Mononuclear cell (primary cell): ENCODE results near the gene SMIM31. TPM values are rescaled to one million over a fixed set of nuclear protein-coding genes. Genes with fewer than 3 reads are reported as not detected.

ENCODE experiments used
- H3K27me3 ChIP-seq: 2 replicates; pipeline ENCODE4 v1.6.0; 2011; ENCODE audit warnings: low read length, control low read depth; ENCODE audit not compliant: insufficient read depth
- H3K4me1 ChIP-seq: 2 replicates; pipeline ENCODE4 v1.5.1; 2011; ENCODE audit warnings: mild to moderate bottlenecking, low read length, control low read depth; ENCODE audit not compliant: insufficient read depth
- H3K4me3 ChIP-seq: 2 replicates; pipeline ENCODE4 v1.5.1; 2011; ENCODE audit warnings: mild to moderate bottlenecking, low read length, moderate library complexity
- H3K9me3 ChIP-seq: 2 replicates; pipeline ENCODE4 v1.5.1; 2011; ENCODE audit warnings: low read depth, mild to moderate bottlenecking, control low read depth, low read length
- total RNA-seq: library from RNA; depleted of rRNA; stranded (reverse); fragments of >200 nt; gene quantifications from one replicate; pipeline ENCODE4 v1.2.3, GENCODE V29; 2012

Gene SMIM31
- not detected for total RNA-seq

- Histone ChIP-seq H3K4me1 (no peaks in the 10 kb centered on the region), H3K9me3 (no peaks in the 10 kb centered on the region), H3K4me3 (no peak within 1 kb of the TSS), H3K27me3 (no peaks in the 10 kb centered on the region)
Observed at GRCh38 chr4:164753873-164754488, at the start of gene SMIM31. Gene SMIM31 (plus strand): TSS chr4:164754131. CDS start chr4:164770444, 16,313 bp downstream.

- H3K9me3 ChIP-seq: no peaks in the 10 kb centered on the region
- no peak overlapping the region for H3K4me3 ChIP-seq
- no peaks in the 10 kb centered on the region for H3K27me3 ChIP-seq
Observed at GRCh38 chr4:164706675-164707074, 47.3 kb upstream of the SMIM31 start.

GRCh38 chr4:164716901-164717300, 37.0 kb upstream of the SMIM31 start:
- Histone ChIP-seq H3K9me3 (no peaks in the 10 kb centered on the region), H3K27me3 (no peaks in the 10 kb centered on the region), H3K4me1 (no peaks in the 10 kb centered on the region)

More at GRCh38 chr4:164706675-164707074, 47.3 kb upstream of the SMIM31 start:
- H3K4me1 ChIP-seq: no peaks in the 10 kb centered on the region

GRCh38 chr4:164718827-164719226, 35.1 kb upstream of the SMIM31 start:
- Histone ChIP-seq H3K4me3 (no peak overlapping the region), H3K9me3 (no peaks in the 10 kb centered on the region), H3K27me3 (no peaks in the 10 kb centered on the region), H3K4me1 (no peaks in the 10 kb centered on the region)

More at GRCh38 chr4:164716901-164717300, 37.0 kb upstream of the SMIM31 start:
- no peak overlapping the region for H3K4me3 ChIP-seq

GRCh38 chr4:164725066-164725465, 28.9 kb upstream of the SMIM31 start:
- Histone ChIP-seq H3K4me1 (no peaks in the 10 kb centered on the region), H3K4me3 (no peak overlapping the region), H3K27me3 (peaks cover 3% of the 10 kb centered on the region), H3K9me3 (no peaks in the 10 kb centered on the region)

- Histone ChIP-seq H3K4me3 (no peak overlapping the region), H3K27me3 (peaks cover 3% of the 10 kb centered on the region), H3K4me1 (no peaks in the 10 kb centered on the region), H3K9me3 (no peaks in the 10 kb centered on the region)
Observed at GRCh38 chr4:164730705-164731393, 23.1 kb upstream of the SMIM31 start.

GRCh38 chr4:164731827-164732474, 22.0 kb upstream of the SMIM31 start:
- Histone ChIP-seq H3K4me1 (no peaks in the 10 kb centered on the region), H3K27me3 (peaks cover 3% of the 10 kb centered on the region), H3K9me3 (no peaks in the 10 kb centered on the region), H3K4me3 (no peak overlapping the region)

- Histone ChIP-seq H3K27me3 (no peaks in the 10 kb centered on the region), H3K4me1 (no peaks in the 10 kb centered on the region), H3K9me3 (no peaks in the 10 kb centered on the region), H3K4me3 (no peak overlapping the region)
Observed at GRCh38 chr4:164734484-164734883, 19.4 kb upstream of the SMIM31 start.

- no peaks in the 10 kb centered on the region for H3K9me3 ChIP-seq
- H3K27me3 ChIP-seq: no peaks in the 10 kb centered on the region
- no peaks in the 10 kb centered on the region for H3K4me1 ChIP-seq
- no peak overlapping the region for H3K4me3 ChIP-seq
Observed at GRCh38 chr4:164748375-164748774, 5.6 kb upstream of the SMIM31 start.

GRCh38 chr4:164755432-164755831, 1.5 kb downstream of the SMIM31 start:
- no peak overlapping the region for H3K4me3 ChIP-seq
- H3K4me1 ChIP-seq: no peaks in the 10 kb centered on the region
- H3K27me3 ChIP-seq: no peaks in the 10 kb centered on the region
- no peaks in the 10 kb centered on the region for H3K9me3 ChIP-seq

- Histone ChIP-seq H3K27me3 (no peaks in the 10 kb centered on the region), H3K4me3 (no peak overlapping the region), H3K9me3 (no peaks in the 10 kb centered on the region), H3K4me1 (no peaks in the 10 kb centered on the region)
Observed at GRCh38 chr4:164756686-164757085, 2.8 kb downstream of the SMIM31 start.

- no peaks in the 10 kb centered on the region for H3K27me3 ChIP-seq
- H3K4me1 ChIP-seq: no peaks in the 10 kb centered on the region
- H3K4me3 ChIP-seq: no peak overlapping the region
- no peaks in the 10 kb centered on the region for H3K9me3 ChIP-seq
Observed at GRCh38 chr4:164761241-164761640, 7.3 kb downstream of the SMIM31 start.

- H3K4me3 ChIP-seq: no peak overlapping the region
- no peaks in the 10 kb centered on the region for H3K9me3 ChIP-seq
- H3K4me1 ChIP-seq: no peaks in the 10 kb centered on the region
- H3K27me3 ChIP-seq: no peaks in the 10 kb centered on the region
Observed at GRCh38 chr4:164761746-164762275, 7.9 kb downstream of the SMIM31 start.

GRCh38 chr4:164765096-164765495, 11.2 kb downstream of the SMIM31 start:
- no peaks in the 10 kb centered on the region for H3K9me3 ChIP-seq
- H3K4me3 ChIP-seq: no peak overlapping the region
- H3K27me3 ChIP-seq: no peaks in the 10 kb centered on the region
- H3K4me1 ChIP-seq: no peaks in the 10 kb centered on the region

GRCh38 chr4:164765833-164766232, 11.9 kb downstream of the SMIM31 start:
- H3K4me3 ChIP-seq: no peak overlapping the region
- H3K4me1 ChIP-seq: no peaks in the 10 kb centered on the region
- no peaks in the 10 kb centered on the region for H3K27me3 ChIP-seq
- H3K9me3 ChIP-seq: no peaks in the 10 kb centered on the region
